ENCODE measurements around the gene ZGPAT. TPM values are rescaled to one million over a fixed set of nuclear protein-coding genes. Genes with fewer than 3 reads are reported as not detected.
A peak's percentile ranks its signal among the peaks of the same experiment; 100 is the strongest.

Gene ZGPAT
- total and polyA plus RNA-seq, 9 of the 15 experiments (the other 6 are each of a cell fraction or from before 2014, with no cell fraction given) = 0.14 to 26.6 (median 7.4) TPM

GRCh38 chr20:63661108-63661507 is 46.7 kb upstream of the ZGPAT start:
- DNase-seq (ENCODE audit: extremely low read depth in 1 of 4, low spot score in 3 of 4) (no peak), ATAC-seq (no peak), FAIRE-seq (no peak)
- POLR2A ChIA-PET = interaction anchor here (1.7 kb wide), 1 partner anchor 12 kb away, joined by 3 read pairs; no protein-coding TSS in a partner anchor
- no peaks in the 10 kb centered on the region for H3K9me3 ChIP-seq (replicated peaks; ENCODE audit: control insufficient read depth, insufficient read depth, low read depth, low read length)
- peaks cover 18 to 55% of the 10 kb centered on the region in 2 experiments for H3K4me1 ChIP-seq (replicated peaks in 1 of 2; ENCODE audit: control insufficient read depth in 2 of 2, insufficient read depth in 2 of 2, low read length in 2 of 2)
- H3K9me1 ChIP-seq (ENCODE audit: control insufficient read depth, insufficient read depth, low read length) = peaks cover 3% of the 10 kb centered on the region
- no peaks in the 10 kb centered on the region for H3K27me3 ChIP-seq (ENCODE audit: control insufficient read depth in 2 of 2, insufficient read depth in 2 of 2, low read length in 2 of 2)
- no TSS peak for BruUV-seq (replicated peaks)
- H2AFZ ChIP-seq (ENCODE audit: low read depth, low read length) = no peak overlapping the region
- peak overlapping the region in 1 of 2 experiments; percentile 14; a peak in 1 of 4 replicates for H3K9ac ChIP-seq (ENCODE audit: insufficient read depth in 1 of 2, low read depth in 2 of 2, low read length in 2 of 2)
- H3K4me2 ChIP-seq (ENCODE audit: insufficient read depth, low read length) = no peak overlapping the region
- peaks cover 25% of the 10 kb centered on the region for H3K79me2 ChIP-seq (ENCODE audit: control insufficient read depth, insufficient read depth, low read length)
- in situ Hi-C loops (cut with MboI) = no loop called here
- no peak overlapping the region for H3K4me3 ChIP-seq
- intact Hi-C loops (cut with micrococcal nuclease) = no loop called here
- 93% methylated on average over 21 of the region's 22 CpGs for WGBS (ENCODE audit: insufficient coverage, low coverage, missing lambda C conversion rate)
- peaks cover 64% of the 10 kb centered on the region; the same call in 2 of the 3 replicates for H3K36me3 ChIP-seq (ENCODE audit: control insufficient read depth, insufficient read depth, low read length)
- CTCF ChIA-PET (ENCODE audit: low intra/inter-chr PET ratio) = no interaction called here
- H3K27ac ChIP-seq (ENCODE audit: extremely low read depth, low read depth, low read length) = no peak overlapping the region
- no peaks in the 10 kb centered on the region for H4K20me1 ChIP-seq (replicated peaks; ENCODE audit: control insufficient read depth, insufficient read depth, low read length)
- TF ChIP-seq FOXK1 (CRISPR knock-in tag; IDR thresholded peaks at IDR 0.05; ENCODE audit: borderline replicate concordance) (no peak), ZNF57 (CRISPR knock-in tag; IDR thresholded peaks at IDR 0.05) (no peak), FIP1L1 (IDR thresholded peaks at IDR 0.05; ENCODE audit: low read depth, low read length, poor library complexity, severe bottlenecking) (no peak), DMBX1 (CRISPR knock-in tag; IDR thresholded peaks at IDR 0.05; ENCODE audit: borderline replicate concordance) (no peak), GTF2E2 (tag; IDR thresholded peaks at IDR 0.05) (no peak), SP2 (IDR thresholded peaks at IDR 0.05; ENCODE audit: extremely low read depth, low read depth, low read length, poor library complexity, severe bottlenecking) (no peak), SIX5 (IDR thresholded peaks at IDR 0.05; ENCODE audit: borderline replicate concordance in 1 of 2, insufficient read depth in 1 of 2, low read depth in 1 of 2, low read length in 2 of 2) (no peak), ATF7 (IDR thresholded peaks at IDR 0.05) (no peak), XRCC5 (IDR thresholded peaks at IDR 0.05; ENCODE audit: low read depth, low read length) (no peak), EGR1 (conservative IDR thresholded peaks at IDR 0.05) (no peak), MLLT1 (IDR thresholded peaks at IDR 0.05) (no peak), SAFB (IDR thresholded peaks at IDR 0.05; ENCODE audit: borderline replicate concordance, low read depth, low read length) (no peak)
